DOHH2 (cell line): Measurements from ENCODE around the gene PDE4B.
"Not testable (repeated sequence)": the region's sequence is repeated elsewhere in the genome, so short reads cannot be mapped to it uniquely, and the experiment has no call there.

Experiments
- H3F3A ChIP-seq: fragments of 200-600 bp; sonication (generic), shearing (Covaris generic); 2 replicates; pipeline ENCODE4 v1.6.0; 2016; ENCODE audit warnings: antibody characterized with exemption, mild to moderate bottlenecking; ENCODE audit not compliant: control insufficient read depth, insufficient read depth
- H3K27ac ChIP-seq: fragments of 200-600 bp; sonication (generic); 2 replicates; pipeline ENCODE4 v1.5.1; 2014; ENCODE audit warnings: low read depth, mild to moderate bottlenecking, low read length, moderate library complexity
- H3K27me3 ChIP-seq: fragments of 200-600 bp; sonication (generic); 2 replicates; pipeline ENCODE4 v1.6.1; 2014; ENCODE audit warnings: mild to moderate bottlenecking, low read length, mixed read lengths; ENCODE audit not compliant: control insufficient read depth
- H3K36me3 ChIP-seq: fragments of 200-600 bp; sonication (generic); 2 replicates; pipeline ENCODE4 v1.6.1; 2014; ENCODE audit warnings: mild to moderate bottlenecking, low read length, moderate library complexity, mixed read lengths; ENCODE audit not compliant: control insufficient read depth
- H3K4me1 ChIP-seq: fragments of 200-600 bp; sonication (generic); 2 replicates; pipeline ENCODE4 v1.6.1; 2014; ENCODE audit warnings: mild to moderate bottlenecking, low read length, mixed read lengths; ENCODE audit not compliant: control insufficient read depth
- H3K4me2 ChIP-seq: fragments of 200-600 bp; sonication (generic); 2 replicates; pipeline ENCODE4 v1.6.0; 2014; ENCODE audit warnings: mild to moderate bottlenecking, low read length, moderate library complexity
- H3K4me3 ChIP-seq: fragments of 200-600 bp; sonication (generic); 2 replicates; pipeline ENCODE4 v1.5.1; 2014; ENCODE audit warnings: mild to moderate bottlenecking, low read length, mixed read lengths
- H3K79me2 ChIP-seq: fragments of 200-600 bp; sonication (generic); 2 replicates; pipeline ENCODE4 v1.6.1; 2014; ENCODE audit warnings: mild to moderate bottlenecking, low read length, mixed read lengths; ENCODE audit not compliant: control insufficient read depth
- H3K9me2 ChIP-seq: fragments of 200-600 bp; sonication (generic); replicated peaks from 2 replicates; pipeline ENCODE4 v1.6.1; 2014; ENCODE audit warnings: mild to moderate bottlenecking, low read length, mixed read lengths; ENCODE audit not compliant: control insufficient read depth
- H3K9me3 ChIP-seq: fragments of 200-600 bp; sonication (generic); 2 replicates; pipeline ENCODE4 v1.6.1; 2014; ENCODE audit warnings: antibody characterized with exemption, low read length, mixed read lengths; ENCODE audit not compliant: control insufficient read depth, insufficient read depth
- H4K20me1 ChIP-seq: fragments of 200-600 bp; sonication (generic); 2 replicates; pipeline ENCODE4 v1.6.0; 2014; ENCODE audit warnings: low read depth, mild to moderate bottlenecking, antibody characterized with exemption, low read length, moderate library complexity; ENCODE audit not compliant: control insufficient read depth, insufficient read depth
- CTCF ChIP-seq: fragments of 200-600 bp; sonication (generic); IDR thresholded peaks from one replicate; pipeline ENCODE4 v1.5.1; 2014; ENCODE audit warnings: antibody characterized with exemption, mild to moderate bottlenecking, low read depth, low read length; ENCODE audit not compliant: poor library complexity, severe bottlenecking
- EZH2phosphoT487 ChIP-seq: fragments of 200-600 bp; sonication (generic); IDR thresholded peaks from 2 replicates; pipeline ENCODE4 v1.6.1; 2017; ENCODE audit warnings: borderline replicate concordance, mild to moderate bottlenecking, antibody characterized with exemption, low read length, moderate library complexity, mixed read lengths

The PDE4B gene

GRCh38 chr1:66402194-66402593 lies 609.5 kb downstream of the PDE4B start:
- H3K27me3 ChIP-seq = no peaks in the 10 kb centered on the region
- H3K9me2 ChIP-seq = no peaks in the 10 kb centered on the region
- no peak for TF ChIP-seq CTCF
- no peak for TF ChIP-seq EZH2phosphoT487
- no peaks in the 10 kb centered on the region for H3K79me2 ChIP-seq
- H3K4me2 ChIP-seq = peak overlapping the region; percentile 91
- H4K20me1 ChIP-seq = no peaks in the 10 kb centered on the region
- peak overlapping the region; percentile 68 for H3K4me3 ChIP-seq
- peaks cover 5% of the 10 kb centered on the region for H3K36me3 ChIP-seq
- H3F3A ChIP-seq = peaks cover 20% of the 10 kb centered on the region
- H3K9me3 ChIP-seq = no peaks in the 10 kb centered on the region
- H3K27ac ChIP-seq = peak overlapping the region; percentile 97
- H3K4me1 ChIP-seq = peaks cover 93% of the 10 kb centered on the region

GRCh38 chr1:66403007-66403731 lies 610.5 kb downstream of the PDE4B start:
- Histone ChIP-seq H3K27me3 (no peaks in the 10 kb centered on the region), H3K4me3 (peak overlapping the region; percentile 68), H3K36me3 (peaks cover 5% of the 10 kb centered on the region), H3K9me3 (no peaks in the 10 kb centered on the region), H3K9me2 (no peaks in the 10 kb centered on the region), H3F3A (peaks cover 18% of the 10 kb centered on the region), H3K4me2 (peak overlapping the region; percentile 91), H3K27ac (peak overlapping the region; percentile 97), H3K79me2 (no peaks in the 10 kb centered on the region), H3K4me1 (peaks cover 85% of the 10 kb centered on the region), H4K20me1 (no peaks in the 10 kb centered on the region)
- TF ChIP-seq CTCF (peak; percentile 42), EZH2phosphoT487 (no peak)

- Histone ChIP-seq H3K9me2 (no peaks in the 10 kb centered on the region), H3K4me1 (peaks cover 66% of the 10 kb centered on the region), H3F3A (peaks cover 16% of the 10 kb centered on the region), H3K27ac (no peak overlapping the region), H4K20me1 (no peaks in the 10 kb centered on the region), H3K27me3 (no peaks in the 10 kb centered on the region), H3K79me2 (no peaks in the 10 kb centered on the region), H3K4me3 (no peak overlapping the region), H3K9me3 (peaks cover 6% of the 10 kb centered on the region), H3K36me3 (peaks cover 5% of the 10 kb centered on the region), H3K4me2 (no peak overlapping the region)
- TF ChIP-seq EZH2phosphoT487 = no peak
- no peak for TF ChIP-seq CTCF
Observed at GRCh38 chr1:66405061-66405460, 612.4 kb downstream of the PDE4B start.

- H3K4me3 ChIP-seq, H3K36me3 ChIP-seq, H3K79me2 ChIP-seq, H3K4me2 ChIP-seq, H3K27ac ChIP-seq, H3F3A ChIP-seq, H3K9me2 ChIP-seq, H4K20me1 ChIP-seq, H3K27me3 ChIP-seq: not testable (repeated sequence)
- Histone ChIP-seq H3K9me3 (peaks cover 23% of the 10 kb centered on the region), H3K4me1 (peaks cover 40% of the 10 kb centered on the region)
Observed at GRCh38 chr1:66411449-66411848, 618.8 kb downstream of the PDE4B start.
